ENCODE results near the gene SGMS2. TPM values are rescaled to one million over a fixed set of nuclear protein-coding genes. Genes with fewer than 3 reads are reported as not detected.
"Not testable (repeated sequence)": the region's sequence is repeated elsewhere in the genome, so short reads cannot be mapped to it uniquely, and the experiment has no call there.

The SGMS2 gene
- total RNA-seq, 1 donor from 2014 or later, result 1.1 TPM

DNA sequence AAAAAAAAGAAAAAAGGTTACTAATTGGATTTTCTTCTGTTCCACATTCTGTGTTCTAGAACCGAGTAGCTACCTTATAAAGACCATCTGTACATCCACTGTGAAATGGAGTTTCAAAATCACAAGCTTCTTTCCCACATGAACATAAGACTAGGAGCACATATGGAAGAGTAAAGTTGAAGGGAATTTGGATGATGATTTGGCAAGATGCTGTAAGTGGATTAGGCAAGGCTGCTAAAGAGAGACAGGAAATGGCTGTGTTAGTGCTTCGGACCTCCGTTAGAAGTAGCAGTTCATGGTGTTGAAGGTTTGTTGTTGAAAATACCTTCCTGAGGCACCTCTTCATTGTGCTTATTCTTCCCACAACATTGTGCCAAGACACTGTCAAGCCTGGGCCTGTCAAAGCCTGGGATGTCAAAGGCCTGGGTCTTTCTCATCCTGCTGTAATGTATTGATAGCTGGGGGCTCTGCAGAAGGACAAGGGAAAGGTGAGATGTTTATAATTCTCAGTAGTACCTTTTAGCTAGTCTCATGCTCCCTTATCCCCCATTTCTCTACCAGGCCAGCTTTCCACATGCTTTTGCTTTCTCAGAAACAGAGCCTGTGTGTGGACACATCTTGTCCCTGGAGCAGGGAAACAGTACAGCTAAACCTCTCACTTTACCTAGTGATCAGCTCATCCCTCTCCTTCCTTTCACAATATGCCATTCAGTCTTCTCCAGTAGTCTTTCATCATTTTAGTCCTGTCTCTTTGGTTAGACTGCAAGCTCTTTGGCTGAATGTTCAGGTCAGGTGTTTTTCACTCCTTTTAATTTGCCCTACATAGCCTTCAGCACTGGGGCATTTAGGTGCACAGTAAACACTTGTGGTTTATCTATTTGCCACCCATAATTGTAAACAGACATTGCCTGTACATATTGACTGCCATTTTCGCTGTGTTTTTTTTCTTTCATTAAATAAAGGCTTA lies 68.7 kb downstream of the SGMS2 start:
- no peaks in the 10 kb centered on the region for H3K27me3 Mint-ChIP-seq (ENCODE audit: insufficient read depth)
- H3K27ac Mint-ChIP-seq, result no peak overlapping the region
- intact Hi-C loops (cut with micrococcal nuclease), result no loop called here
- no peak for DNase-seq (ENCODE audit: low spot score)
- H3K4me1 Mint-ChIP-seq (ENCODE audit: low read depth), result peaks cover 7% of the 10 kb centered on the region
- H3K9me3 Mint-ChIP-seq, result peaks cover 10% of the 10 kb centered on the region
- H3K4me3 Mint-ChIP-seq, result no peak overlapping the region
- H3K36me3 Mint-ChIP-seq (ENCODE audit: low read depth), result no peaks in the 10 kb centered on the region

- Mint-ChIP-seq H3K4me3 (no peak overlapping the region), H3K36me3 (ENCODE audit: low read depth) (no peaks in the 10 kb centered on the region), H3K27ac (no peak overlapping the region), H3K9me3 (peaks cover 10% of the 10 kb centered on the region), H3K4me1 (ENCODE audit: low read depth) (peaks cover 7% of the 10 kb centered on the region), H3K27me3 (ENCODE audit: insufficient read depth) (peaks cover under 1% of the 10 kb centered on the region)
- intact Hi-C loops (cut with micrococcal nuclease), result no loop called here
- no peak for DNase-seq (ENCODE audit: low spot score)
These were observed 69.4 kb downstream of the SGMS2 start for GRCh38 chr4:107894138-107894603.

GRCh38 chr4:107896158-107896645 lies 71.5 kb downstream of the SGMS2 start:
- intact Hi-C loops (cut with micrococcal nuclease), result no loop called here
- no peak overlapping the region for H3K27ac Mint-ChIP-seq
- DNase-seq (ENCODE audit: low spot score), result no peak
- H3K4me1 Mint-ChIP-seq (ENCODE audit: low read depth), result peaks cover 7% of the 10 kb centered on the region
- H3K36me3 Mint-ChIP-seq (ENCODE audit: low read depth), result no peaks in the 10 kb centered on the region
- no peak overlapping the region for H3K4me3 Mint-ChIP-seq
- H3K9me3 Mint-ChIP-seq, result peaks cover 3% of the 10 kb centered on the region
- H3K27me3 Mint-ChIP-seq (ENCODE audit: insufficient read depth), result peaks cover 3% of the 10 kb centered on the region

GRCh38 chr4:107896646-107897045 lies 71.9 kb downstream of the SGMS2 start:
- Mint-ChIP-seq H3K9me3 (no peaks in the 10 kb centered on the region), H3K36me3 (ENCODE audit: low read depth) (no peaks in the 10 kb centered on the region), H3K27me3 (ENCODE audit: insufficient read depth) (peaks cover 3% of the 10 kb centered on the region), H3K4me3 (no peak overlapping the region), H3K4me1 (ENCODE audit: low read depth) (peaks cover 7% of the 10 kb centered on the region), H3K27ac (no peak overlapping the region)
- DNase-seq (ENCODE audit: low spot score), result no peak
- intact Hi-C loops (cut with micrococcal nuclease), result no loop called here

GRCh38 chr4:107897823-107898222 lies 73.1 kb downstream of the SGMS2 start:
- H3K27me3 Mint-ChIP-seq (ENCODE audit: insufficient read depth), result peaks cover 3% of the 10 kb centered on the region
- H3K4me1 Mint-ChIP-seq (ENCODE audit: low read depth), result peaks cover 7% of the 10 kb centered on the region
- H3K9me3 Mint-ChIP-seq, result no peaks in the 10 kb centered on the region
- H3K36me3 Mint-ChIP-seq (ENCODE audit: low read depth), result no peaks in the 10 kb centered on the region
- no peak for DNase-seq (ENCODE audit: low spot score)
- intact Hi-C loops (cut with micrococcal nuclease), result no loop called here
- H3K27ac Mint-ChIP-seq, result no peak overlapping the region
- H3K4me3 Mint-ChIP-seq, result no peak overlapping the region

GRCh38 chr4:107900067-107900466 lies 75.3 kb downstream of the SGMS2 start:
- DNase-seq (ENCODE audit: low spot score), result no peak
- H3K4me1 Mint-ChIP-seq (ENCODE audit: low read depth), result peaks cover 7% of the 10 kb centered on the region
- H3K9me3 Mint-ChIP-seq, result no peaks in the 10 kb centered on the region
- no peak overlapping the region for H3K4me3 Mint-ChIP-seq
- peaks cover 3% of the 10 kb centered on the region for H3K27me3 Mint-ChIP-seq (ENCODE audit: insufficient read depth)
- H3K36me3 Mint-ChIP-seq (ENCODE audit: low read depth), result no peaks in the 10 kb centered on the region
- no peak overlapping the region for H3K27ac Mint-ChIP-seq
- intact Hi-C loops (cut with micrococcal nuclease), result no loop called here

DNA sequence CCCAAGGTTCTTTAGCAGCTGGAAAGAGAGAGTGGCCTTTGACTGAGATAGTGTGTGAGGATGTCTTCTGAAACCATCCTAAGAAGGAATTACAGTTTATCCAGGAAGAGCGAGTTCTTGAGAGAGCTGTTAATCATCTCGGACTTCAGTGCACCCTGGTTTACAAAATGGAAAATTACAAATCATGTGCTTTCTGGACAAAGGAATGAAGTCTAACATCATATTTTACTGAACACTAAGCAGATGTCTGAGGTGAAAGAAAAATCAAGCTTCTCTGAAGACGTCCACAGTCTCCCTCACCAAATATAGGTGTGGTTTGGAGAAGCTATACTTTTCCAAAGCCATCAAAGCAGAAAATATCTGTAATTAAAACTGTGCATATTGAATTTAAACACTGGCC lies 75.8 kb downstream of the SGMS2 start:
- Mint-ChIP-seq H3K4me1 (ENCODE audit: low read depth) (peaks cover 7% of the 10 kb centered on the region), H3K27me3 (ENCODE audit: insufficient read depth) (peaks cover 3% of the 10 kb centered on the region), H3K36me3 (ENCODE audit: low read depth) (no peaks in the 10 kb centered on the region), H3K9me3 (no peaks in the 10 kb centered on the region), H3K4me3 (no peak overlapping the region), H3K27ac (no peak overlapping the region)
- intact Hi-C loops (cut with micrococcal nuclease), result no loop called here
- DNase-seq (ENCODE audit: low spot score), result no peak

- Mint-ChIP-seq H3K27ac (no peak overlapping the region), H3K27me3 (ENCODE audit: insufficient read depth) (peaks cover 3% of the 10 kb centered on the region), H3K4me1 (ENCODE audit: low read depth) (peaks cover 3% of the 10 kb centered on the region), H3K4me3 (no peak overlapping the region), H3K9me3 (no peaks in the 10 kb centered on the region), H3K36me3 (ENCODE audit: low read depth) (no peaks in the 10 kb centered on the region)
- intact Hi-C loops (cut with micrococcal nuclease), result no loop called here
- no peak for DNase-seq (ENCODE audit: low spot score)
These were observed 76.6 kb downstream of the SGMS2 start for GRCh38 chr4:107901213-107901934.

GRCh38 chr4:107902715-107903114 lies 78.0 kb downstream of the SGMS2 start:
- no peak overlapping the region for H3K27ac Mint-ChIP-seq
- H3K4me1 Mint-ChIP-seq (ENCODE audit: low read depth), result no peaks in the 10 kb centered on the region
- intact Hi-C loops (cut with micrococcal nuclease), result no loop called here
- H3K4me3 Mint-ChIP-seq, result no peak overlapping the region
- no peaks in the 10 kb centered on the region for H3K36me3 Mint-ChIP-seq (ENCODE audit: low read depth)
- H3K9me3 Mint-ChIP-seq, result no peaks in the 10 kb centered on the region
- DNase-seq (ENCODE audit: low spot score), result no peak
- H3K27me3 Mint-ChIP-seq (ENCODE audit: insufficient read depth), result peaks cover 3% of the 10 kb centered on the region

DNA sequence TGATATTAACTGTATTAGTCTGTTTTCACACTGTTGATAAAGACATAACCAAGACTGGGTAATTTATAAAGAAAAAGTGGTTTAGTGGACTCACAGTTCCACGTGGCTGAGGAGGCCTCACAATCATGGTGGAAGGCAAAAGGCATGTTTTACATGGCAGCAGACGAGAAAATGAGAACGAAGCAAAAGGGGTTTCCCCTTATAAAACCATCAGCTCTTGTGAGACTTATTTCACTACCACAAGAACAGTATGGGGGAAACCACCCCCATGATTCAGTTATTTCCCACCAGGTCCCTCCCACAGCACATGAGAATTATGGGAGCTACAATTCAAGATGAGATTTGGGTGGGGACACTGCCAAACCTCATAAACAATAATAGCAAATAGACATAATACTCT lies 80.3 kb downstream of the SGMS2 start:
- H3K36me3 Mint-ChIP-seq (ENCODE audit: low read depth); DNase-seq (ENCODE audit: low spot score); H3K4me1 Mint-ChIP-seq (ENCODE audit: low read depth); H3K4me3 Mint-ChIP-seq; intact Hi-C loops (cut with micrococcal nuclease); H3K27me3 Mint-ChIP-seq (ENCODE audit: insufficient read depth); H3K9me3 Mint-ChIP-seq; H3K27ac Mint-ChIP-seq: not testable (repeated sequence)

DNA sequence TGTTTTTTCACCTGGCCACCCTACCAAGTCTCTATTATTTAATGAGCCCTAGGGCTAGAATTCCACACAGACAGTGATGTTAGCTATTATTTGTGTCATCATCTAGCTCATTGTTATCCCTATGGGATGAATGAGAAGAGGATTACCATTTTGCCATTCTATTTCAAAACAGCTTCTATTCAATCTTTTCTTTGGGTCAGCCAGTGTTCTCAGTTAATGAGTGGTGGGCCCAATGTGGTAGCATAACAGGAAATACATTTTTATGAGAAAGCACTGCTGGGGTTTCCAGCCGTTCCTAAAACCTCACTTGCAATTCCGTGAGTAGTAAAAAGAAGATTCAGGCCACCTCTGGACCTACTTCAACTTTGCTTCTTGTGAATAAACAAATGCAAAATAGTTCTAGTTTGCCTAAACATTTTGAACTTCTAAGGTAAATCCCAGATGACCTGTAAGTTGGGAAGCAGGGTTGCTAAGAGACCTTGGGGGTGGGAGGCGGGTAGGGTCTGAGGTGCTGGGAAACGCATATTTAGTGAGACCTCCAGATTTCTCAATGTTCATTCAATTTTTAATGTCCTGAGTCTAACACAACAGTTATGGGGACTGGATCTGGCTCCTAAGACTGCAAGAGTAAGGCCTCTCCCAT lies 81.8 kb downstream of the SGMS2 start:
- Mint-ChIP-seq H3K4me1 (ENCODE audit: low read depth) (no peaks in the 10 kb centered on the region), H3K4me3 (no peak overlapping the region), H3K9me3 (no peaks in the 10 kb centered on the region), H3K27me3 (ENCODE audit: insufficient read depth) (peaks cover 2% of the 10 kb centered on the region), H3K36me3 (ENCODE audit: low read depth) (no peaks in the 10 kb centered on the region), H3K27ac (no peak overlapping the region)
- intact Hi-C loops (cut with micrococcal nuclease), result no loop called here
- no peak for DNase-seq (ENCODE audit: low spot score)

GRCh38 chr4:107908377-107908776 lies 83.6 kb downstream of the SGMS2 start:
- H3K27ac Mint-ChIP-seq, result no peak overlapping the region
- H3K27me3 Mint-ChIP-seq (ENCODE audit: insufficient read depth), result peaks cover 2% of the 10 kb centered on the region
- no peaks in the 10 kb centered on the region for H3K4me1 Mint-ChIP-seq (ENCODE audit: low read depth)
- H3K9me3 Mint-ChIP-seq, result no peaks in the 10 kb centered on the region
- DNase-seq (ENCODE audit: low spot score), result no peak
- no peak overlapping the region for H3K4me3 Mint-ChIP-seq
- intact Hi-C loops (cut with micrococcal nuclease), result no loop called here
- no peaks in the 10 kb centered on the region for H3K36me3 Mint-ChIP-seq (ENCODE audit: low read depth)

All from activated T-helper 1 cell treated with anti-CD3 and anti-CD28 coated beads, Interleukin-12 subunit alpha, Interleukin-12 subunit beta, Interleukin-2, Interleukin-4 antibody, amounts not matched to agents 30 ng/mL and 10 ng/mL and 1 ng/mL, durations not matched to agents 14 hours and 24 hours and 36 hours (primary cell).